NCI-H2171 treated with DMSO at 0.1 percent for 48 hours (cell line): ENCODE results near the gene DHRS3.

Source experiments
- DNase-seq: peaks from one replicate; lab custom pipeline; 2025; lab: John Stamatoyannopoulos, UW

The DHRS3 gene

DNA sequence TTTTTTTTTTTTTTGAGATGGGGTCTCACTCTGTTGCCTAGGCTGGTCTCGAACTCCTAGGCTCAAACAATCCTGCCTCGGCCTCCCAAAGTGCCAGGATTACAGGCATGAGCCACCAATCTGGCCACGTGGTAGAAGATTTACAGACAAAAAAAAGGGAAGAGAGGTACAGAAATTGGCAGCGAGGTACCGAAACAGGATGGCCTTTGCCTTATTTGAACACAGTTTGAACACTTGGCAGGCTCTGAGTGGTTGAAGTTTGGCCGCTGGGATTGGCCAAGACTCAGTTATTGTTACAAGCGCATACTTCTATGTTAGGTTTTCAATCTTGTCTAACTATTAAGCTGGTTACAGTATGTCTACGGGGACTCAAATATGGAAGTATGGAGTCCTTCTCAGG, 19.7 kb upstream of the DHRS3 start:
- DNase-seq, result no peak

GRCh38 chr1:12636098-12636950, 18.3 kb upstream of the DHRS3 start:
- DNase-seq, result no peak

GRCh38 chr1:12634696-12635202, 16.7 kb upstream of the DHRS3 start:
- no peak for DNase-seq

DNA sequence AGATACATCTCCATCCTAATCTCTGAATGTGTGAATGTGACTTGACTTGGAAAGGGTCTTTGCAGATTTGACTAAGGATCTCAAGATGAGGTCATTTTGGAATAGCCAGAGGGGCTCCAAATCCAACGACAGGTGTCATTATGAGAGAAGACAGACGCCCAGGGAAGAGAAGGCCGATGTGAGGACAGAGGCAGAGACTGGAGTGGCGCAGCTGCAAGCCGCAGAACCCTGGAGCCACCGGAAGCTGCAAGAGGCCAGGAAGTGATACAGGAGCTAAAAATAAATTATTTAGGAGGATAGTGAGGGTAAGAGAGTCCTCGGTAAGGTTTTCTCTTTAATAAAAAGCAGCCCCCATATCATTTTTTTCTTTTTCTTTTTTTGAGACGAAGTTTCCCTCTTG, 16.1 kb upstream of the DHRS3 start:
- DNase-seq, result no peak

GRCh38 chr1:12631571-12631970, 13.6 kb upstream of the DHRS3 start:
- DNase-seq, result no peak

GRCh38 chr1:12630946-12631530, 13.0 kb upstream of the DHRS3 start:
- DNase-seq, result no peak

- DNase-seq, result no peak
Observed at GRCh38 chr1:12629985-12630760, 12.2 kb upstream of the DHRS3 start.

DNA sequence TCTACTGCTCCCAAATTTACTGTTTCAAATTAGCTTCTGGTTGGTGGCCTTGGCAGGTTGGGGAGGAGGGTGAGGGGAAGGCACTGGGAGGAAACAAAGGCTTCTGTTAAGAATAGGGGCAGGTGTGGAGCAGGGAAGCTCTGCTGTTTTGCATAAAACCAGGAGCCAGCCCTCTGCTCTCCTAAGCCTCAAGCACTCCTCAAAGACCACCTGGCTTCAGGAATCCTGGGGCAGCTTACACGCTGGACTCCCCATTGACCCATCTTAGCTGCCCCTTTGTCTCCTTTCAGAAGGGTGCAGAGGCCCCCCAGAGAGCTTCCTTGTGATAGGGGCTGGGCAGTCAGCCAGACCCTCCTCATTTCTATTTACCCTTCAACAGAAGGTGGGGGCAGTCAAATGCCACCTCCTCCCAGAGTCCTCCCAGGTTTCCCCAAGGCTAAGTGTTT, 11.5 kb upstream of the DHRS3 start:
- no peak for DNase-seq

- no peak for DNase-seq
Observed at GRCh38 chr1:12627296-12627695, 9.3 kb upstream of the DHRS3 start.

- DNase-seq, result no peak
Observed at GRCh38 chr1:12626888-12627287, 8.9 kb upstream of the DHRS3 start.

DNA sequence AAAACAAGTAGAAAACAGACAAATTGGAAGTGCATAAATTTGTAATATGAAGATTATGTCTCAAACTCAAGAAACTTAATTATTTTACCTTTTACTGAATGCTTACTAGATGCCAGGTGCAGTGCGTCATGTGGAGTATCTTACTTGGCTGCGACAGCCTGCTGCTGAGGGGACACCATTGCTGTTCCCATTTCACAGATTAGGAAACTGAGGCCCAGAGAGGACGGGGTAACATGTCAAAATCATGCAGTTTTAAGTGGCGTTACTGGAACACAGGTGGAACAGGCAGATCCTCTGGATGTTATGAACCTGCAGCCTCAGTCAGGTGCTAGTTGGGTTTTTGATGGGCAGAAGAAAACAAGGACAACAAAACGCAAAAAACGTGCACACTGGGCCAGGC, 7.3 kb upstream of the DHRS3 start:
- no peak for DNase-seq

DNA sequence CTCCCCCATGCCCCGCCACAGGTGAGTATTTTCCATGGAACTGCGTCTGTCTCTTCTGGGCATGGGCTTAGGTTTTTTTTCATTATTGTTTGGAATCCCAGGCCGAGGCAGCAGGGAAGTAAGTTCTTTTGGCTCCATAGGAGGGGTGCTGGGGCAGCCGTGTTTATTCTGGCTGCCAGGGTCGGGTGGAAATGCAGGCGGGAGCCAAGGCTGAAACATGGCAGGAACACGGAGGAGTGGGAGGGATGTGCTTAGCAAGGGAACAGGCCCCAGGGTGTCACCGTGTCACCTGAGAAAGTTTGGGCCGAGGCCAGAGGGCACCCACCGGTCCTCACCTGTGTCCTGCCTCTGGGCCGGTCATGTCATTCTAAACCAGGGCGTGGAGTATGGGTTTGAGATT, 4.5 kb upstream of the DHRS3 start:
- DNase-seq, result no peak

DNA sequence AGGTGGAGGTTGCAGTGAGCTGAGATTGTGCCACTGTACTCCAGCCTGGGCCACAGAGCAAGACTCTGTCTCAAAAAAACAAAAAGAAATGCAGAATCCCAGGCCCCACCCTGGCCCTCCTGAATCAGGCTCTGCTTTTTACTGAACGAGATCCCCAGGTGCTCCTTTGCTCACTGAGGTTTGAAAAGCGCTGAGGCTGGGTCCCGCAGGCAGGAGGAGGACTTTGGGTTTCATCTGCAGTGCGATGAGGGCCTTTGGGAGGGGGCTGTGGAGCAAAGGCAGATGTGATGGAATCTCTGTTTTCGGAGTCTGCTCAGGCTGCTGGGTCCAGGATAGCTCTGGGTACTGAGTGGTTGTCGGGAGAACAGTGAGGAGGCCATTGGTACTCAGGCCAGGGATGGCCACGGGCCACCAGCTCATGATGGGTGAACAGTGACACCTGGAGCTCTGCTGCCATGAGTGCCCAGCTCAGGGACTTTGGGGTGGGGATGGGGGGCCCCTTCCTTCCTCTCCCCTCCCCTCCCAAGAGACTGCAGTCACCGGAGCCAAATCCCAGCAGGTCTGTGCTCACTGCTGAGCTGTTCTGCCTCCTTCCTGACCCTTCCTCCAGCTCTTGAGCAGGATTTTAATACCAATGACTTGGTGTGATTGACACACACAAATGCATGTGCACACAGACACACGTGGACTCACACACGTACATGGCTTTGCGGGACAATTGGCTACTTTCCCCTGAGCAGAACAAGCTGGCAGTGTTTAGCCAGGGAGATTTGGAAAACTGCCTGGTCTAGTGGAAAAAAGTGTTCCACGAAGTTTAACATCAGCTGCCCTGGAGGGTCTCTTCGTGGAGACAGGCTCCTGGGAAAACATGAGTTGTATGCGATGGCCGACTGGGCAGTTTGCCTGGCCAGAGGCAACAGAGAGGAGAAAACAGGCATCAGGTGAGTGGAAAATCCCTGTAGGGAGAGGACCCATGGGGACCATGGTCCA, 3.6 kb upstream of the DHRS3 start:
- DNase-seq, result no peak

DNA sequence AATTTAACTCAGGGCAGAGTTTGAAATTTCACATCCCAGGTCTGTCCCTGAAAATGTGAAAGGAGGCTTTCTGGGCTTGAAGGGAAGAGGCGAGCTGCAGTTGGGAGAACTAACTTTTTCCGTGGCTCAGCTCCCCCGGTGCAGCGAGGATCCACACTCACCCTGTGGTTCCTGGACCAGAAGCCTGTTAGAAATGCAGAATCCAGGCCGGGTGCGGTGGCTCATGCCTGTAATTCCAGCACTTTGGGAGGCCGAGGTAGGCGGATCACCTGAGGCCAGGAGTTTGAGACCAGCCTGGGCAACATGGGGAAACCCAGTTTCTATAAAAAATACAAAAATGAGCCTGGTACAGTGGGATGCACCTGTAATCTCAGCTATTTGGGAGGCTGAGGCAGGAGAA, 2.9 kb upstream of the DHRS3 start:
- DNase-seq, result no peak

DNA sequence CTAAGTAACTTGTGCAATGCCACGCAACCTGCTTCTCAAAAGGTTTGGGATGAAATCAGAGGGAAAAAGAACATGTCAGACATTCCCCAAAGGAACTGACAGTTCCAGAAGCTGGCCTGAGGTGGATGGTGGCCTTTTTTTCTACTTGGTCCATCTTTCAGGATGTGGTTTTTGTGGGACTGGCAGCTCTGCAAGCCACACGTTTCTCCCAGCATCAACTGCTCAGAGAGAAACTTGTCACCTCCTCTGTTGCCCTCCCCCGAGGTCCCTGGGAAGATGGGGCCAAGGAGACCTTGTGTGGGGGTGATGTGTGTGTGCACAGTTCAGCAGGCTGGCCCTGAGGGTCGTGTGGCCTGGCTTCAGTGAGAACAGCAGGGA, 2.5 kb upstream of the DHRS3 start:
- DNase-seq, result no peak

DNA sequence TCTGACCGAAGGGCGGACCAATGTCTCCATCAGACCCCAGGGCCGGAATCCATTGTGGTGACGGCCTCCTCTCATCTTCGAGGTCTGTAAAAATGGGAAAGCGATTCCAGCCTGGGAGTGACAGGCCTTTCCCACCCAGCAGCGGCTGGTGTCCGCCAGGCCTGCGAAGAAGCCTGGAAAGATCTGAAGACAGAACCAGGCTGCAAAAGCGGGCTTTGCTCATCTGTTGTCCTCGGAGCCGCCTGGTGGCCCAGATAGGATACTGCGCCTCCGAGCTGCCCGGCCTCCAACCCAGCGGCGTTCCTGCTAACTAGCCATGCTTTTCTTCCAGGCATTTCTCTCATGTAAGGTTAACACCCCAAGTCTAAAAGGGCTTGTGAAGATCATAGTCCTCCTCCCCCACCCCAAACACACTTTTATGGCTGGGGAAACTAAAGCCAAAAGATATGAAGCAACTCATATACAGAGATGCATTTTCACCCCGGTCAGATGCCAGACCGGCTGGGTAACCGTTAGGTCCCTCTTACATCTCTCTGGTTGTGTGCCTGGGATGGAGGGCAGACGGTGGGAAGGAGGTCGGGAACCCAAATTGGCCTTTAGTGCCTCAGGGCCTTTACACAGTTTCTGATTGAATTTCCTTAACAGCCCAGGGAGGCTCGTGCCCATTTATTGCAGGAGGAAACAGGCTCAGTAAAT, 1.9 kb upstream of the DHRS3 start:
- DNase-seq, result peak; percentile 79

DNA sequence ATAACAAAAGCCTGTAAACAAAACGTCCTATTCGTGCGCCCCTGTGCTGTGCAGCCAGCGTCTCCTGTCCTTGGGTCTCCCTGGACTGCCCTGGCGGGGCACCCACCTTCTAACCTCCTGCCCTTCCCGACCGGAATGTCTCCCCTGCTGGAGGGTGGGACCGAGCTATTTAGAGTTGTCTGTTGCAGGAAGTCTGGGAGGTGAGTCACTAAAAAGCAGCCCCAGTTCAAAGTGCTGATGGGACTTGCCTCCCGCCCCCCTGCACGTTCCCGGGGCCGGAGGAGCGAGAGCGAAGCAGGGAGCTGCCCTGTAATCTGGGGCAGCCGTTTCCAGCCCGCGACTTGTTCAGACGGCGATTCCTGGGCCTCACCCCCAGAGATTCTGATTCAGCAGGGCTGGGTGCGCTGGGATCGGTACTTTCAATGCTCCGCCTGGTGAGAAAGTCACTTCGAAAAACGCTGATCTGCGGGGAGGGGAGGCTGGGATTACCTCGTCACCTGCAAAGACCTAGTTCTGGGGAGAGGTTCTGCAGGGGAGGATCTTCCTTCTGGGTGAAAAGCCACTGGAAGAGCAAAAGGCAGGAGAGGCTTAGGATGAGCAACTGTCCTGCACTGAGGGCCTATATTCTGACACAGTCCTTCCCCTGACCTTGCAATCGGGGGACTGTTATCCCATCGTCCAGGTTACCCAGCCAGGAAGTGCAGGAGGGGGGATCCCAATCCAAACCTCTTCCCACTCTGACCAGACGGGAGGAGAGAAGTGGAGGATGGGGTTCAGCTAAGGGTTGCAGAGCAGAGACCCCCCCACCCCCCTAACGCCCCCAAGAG, 1.2 kb upstream of the DHRS3 start:
- peak; percentile 45 for DNase-seq

GRCh38 chr1:12618661-12618964, 603 bp upstream of the DHRS3 start:
- DNase-seq, result peak; percentile 45

GRCh38 chr1:12617511-12617900, 504 bp downstream of the DHRS3 start:
- DNase-seq, result peak; percentile 68

DNA sequence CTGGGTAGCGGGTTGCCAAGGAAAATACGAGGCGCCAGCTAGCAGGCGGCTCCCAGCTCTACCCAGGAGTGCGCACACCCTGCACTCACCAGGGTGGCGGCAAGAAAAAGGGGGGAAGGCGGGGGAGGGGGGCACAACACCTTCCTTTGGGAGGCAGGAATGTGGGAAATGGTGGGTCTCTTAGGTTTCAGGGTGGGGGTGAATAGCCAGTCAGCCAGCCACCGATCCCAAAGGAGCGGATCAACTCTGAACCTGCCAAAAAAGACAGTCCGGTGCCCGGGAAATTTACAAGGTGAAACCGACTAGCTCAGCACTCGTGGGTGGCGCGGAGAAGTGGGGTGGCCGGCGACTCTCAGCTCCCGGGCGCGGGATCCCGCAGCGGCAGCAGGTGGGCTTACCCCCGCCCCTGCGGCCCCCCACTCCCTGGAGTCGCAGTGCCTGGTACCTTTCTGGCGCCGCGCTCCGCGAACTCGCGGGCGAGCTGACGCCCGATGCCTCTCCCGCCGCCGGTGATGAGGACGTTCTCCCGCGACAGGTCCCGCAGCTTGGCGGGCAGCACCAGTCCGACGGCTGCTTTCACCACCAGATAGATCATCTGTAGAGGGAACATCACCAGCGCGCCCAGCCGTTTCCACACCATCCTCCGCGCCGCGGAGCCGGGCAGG, 1.2 kb downstream of the DHRS3 start:
- DNase-seq, result peak; percentile 38
